ENCODE results near the gene CSAG2.
"Not testable (repeated sequence)": the region's sequence is repeated elsewhere in the genome, so short reads cannot be mapped to it uniquely, and the experiment has no call there.

- not testable (repeated sequence) for TF ChIP-seq POLR2A (IDR thresholded peaks at IDR 0.05; ENCODE audit: low read length); GATA1 (IDR thresholded peaks at IDR 0.05; ENCODE audit: low read depth, low read length)
Measured at GRCh38 chrX:152736528-152736927, 27.5 kb upstream of the CSAG2 start.
